Measurements from ENCODE around the gene WDR6.

WDR6 gene

GRCh38 chr3:49007068-49007770, at the start of gene WDR6:
Gene WDR6, plus strand, starts transcription at chr3:49007391. Its CDS starts 41 bp downstream, at chr3:49007432.
- H3K4me3 ChIP-seq (ENCODE audit: low read depth, low read length): peak within 1 kb of the TSS; percentile 92
- TF ChIP-seq CTCF (IDR thresholded peaks at IDR 0.05; ENCODE audit: insufficient read depth, low read depth, low read length, missing control alignments): peak; percentile 25
- peak; percentile 99 for DNase-seq (ENCODE audit: low read depth)

DNA sequence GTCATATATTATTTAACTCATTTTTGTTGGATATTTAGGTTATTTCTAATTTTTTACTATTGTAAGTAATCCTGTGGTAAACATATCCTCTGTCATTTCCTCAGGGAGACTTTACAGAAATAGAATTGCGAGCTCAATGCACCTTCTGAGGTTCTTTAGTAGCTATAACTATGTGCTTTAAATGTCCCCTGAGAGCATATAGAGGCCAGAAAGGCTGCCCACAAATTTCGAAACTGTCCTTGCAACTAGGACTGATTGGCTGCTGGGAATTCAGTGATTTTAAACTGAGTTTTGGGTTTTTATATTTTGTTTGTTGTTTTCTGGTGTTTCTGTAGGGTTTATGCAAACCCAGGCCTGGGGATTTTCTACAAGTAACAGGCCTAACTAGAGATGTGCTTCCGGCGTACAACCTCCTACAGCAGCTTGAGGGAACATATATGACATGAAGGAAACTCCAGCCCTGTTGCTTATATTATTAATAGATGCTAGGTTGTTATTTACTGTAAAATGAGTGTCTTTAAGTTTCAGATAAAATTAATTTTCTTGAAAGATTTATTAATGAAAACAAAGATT, 46.3 kb upstream of the WDR6 start:
- no peak for TF ChIP-seq CTCF (IDR thresholded peaks at IDR 0.05; ENCODE audit: insufficient read depth, low read depth, low read length, missing control alignments)
- H3K4me3 ChIP-seq (ENCODE audit: low read depth, low read length): no peak overlapping the region
- peak; percentile 69 for DNase-seq (ENCODE audit: low read depth)

DNA sequence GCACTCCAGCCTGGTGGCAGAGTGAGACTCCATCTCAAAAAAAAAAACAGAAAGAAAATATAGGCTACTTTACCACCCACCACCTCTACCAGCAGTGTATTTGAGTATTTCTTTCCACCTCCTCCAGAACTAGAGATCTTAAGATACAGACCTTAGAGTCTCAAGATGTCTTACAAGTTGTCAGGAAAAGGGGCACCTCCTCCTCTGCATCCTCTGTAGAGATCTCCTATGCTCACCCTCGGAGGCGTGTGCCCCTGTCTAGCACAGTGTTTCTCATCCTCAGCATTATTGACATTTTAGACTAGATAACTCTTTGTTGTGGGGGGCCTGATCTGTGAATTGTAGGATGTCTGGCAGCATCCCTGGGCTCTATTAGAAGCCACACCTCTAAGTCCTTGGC, 44.9 kb upstream of the WDR6 start:
- no peak for TF ChIP-seq CTCF (IDR thresholded peaks at IDR 0.05; ENCODE audit: insufficient read depth, low read depth, low read length, missing control alignments)
- H3K4me3 ChIP-seq (ENCODE audit: low read depth, low read length): no peak overlapping the region
- DNase-seq (ENCODE audit: low read depth): no peak

GRCh38 chr3:48962939-48963338, 44.3 kb upstream of the WDR6 start:
- no peak for TF ChIP-seq CTCF (IDR thresholded peaks at IDR 0.05; ENCODE audit: insufficient read depth, low read depth, low read length, missing control alignments)
- H3K4me3 ChIP-seq (ENCODE audit: low read depth, low read length): no peak overlapping the region

DNA sequence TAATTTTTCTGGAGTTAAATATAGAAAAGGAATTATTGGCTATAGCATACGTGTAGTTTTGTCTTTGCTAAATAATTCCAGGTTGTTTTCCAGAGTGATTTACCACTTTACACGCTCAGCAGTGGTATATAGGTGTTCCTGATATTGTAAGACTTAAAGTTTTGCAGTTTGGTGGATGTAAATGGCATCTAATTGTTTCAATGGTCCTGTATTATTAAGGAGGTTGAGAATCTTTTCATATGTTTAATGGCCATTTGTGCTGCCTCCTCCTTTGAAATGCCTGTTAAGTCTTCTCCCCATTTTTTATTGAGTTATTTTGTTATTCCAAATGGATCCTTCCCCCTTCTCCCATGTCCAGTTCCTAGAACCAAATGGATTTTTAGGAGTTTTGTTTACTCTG, 43.6 kb upstream of the WDR6 start:
- no peak overlapping the region for H3K4me3 ChIP-seq (ENCODE audit: low read depth, low read length)
- TF ChIP-seq CTCF (IDR thresholded peaks at IDR 0.05; ENCODE audit: insufficient read depth, low read depth, low read length, missing control alignments): no peak
- DNase-seq (ENCODE audit: low read depth): no peak

More at GRCh38 chr3:48962939-48963338, 44.3 kb upstream of the WDR6 start:
- DNase-seq (ENCODE audit: low read depth): no peak

DNA sequence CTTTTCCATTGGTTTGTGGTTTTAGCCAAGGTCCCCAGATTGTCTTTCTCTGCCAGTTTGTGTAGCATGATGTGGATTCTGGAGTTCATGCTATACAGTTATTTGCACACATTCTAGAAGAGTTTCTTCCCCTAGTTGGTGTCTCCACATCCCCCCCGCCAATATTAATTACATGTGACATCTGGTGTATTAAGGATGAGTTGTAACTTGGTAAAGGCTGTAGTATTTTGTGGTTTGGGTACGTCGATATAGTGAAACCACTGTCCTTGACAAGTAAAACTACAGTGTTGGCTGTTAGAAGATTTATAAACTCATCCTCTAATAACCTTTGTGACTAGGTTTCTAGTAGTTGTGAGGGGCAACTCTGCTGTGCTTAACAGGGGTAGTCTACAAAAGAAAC, 40.8 kb upstream of the WDR6 start:
- peak; percentile 20 for DNase-seq (ENCODE audit: low read depth)
- TF ChIP-seq CTCF (IDR thresholded peaks at IDR 0.05; ENCODE audit: insufficient read depth, low read depth, low read length, missing control alignments): no peak
- H3K4me3 ChIP-seq (ENCODE audit: low read depth, low read length): no peak overlapping the region

Measured in GM12865 (cell line).